Anterior cingulate cortex (tissue), 58 donors: Measurements from ENCODE around the gene CEP192.
"Not testable (repeated sequence)": the region's sequence is repeated elsewhere in the genome, so short reads cannot be mapped to it uniquely, and the experiment has no call there.

Source experiments
- DNase-seq, 58 donors: peaks; one replicate each; lab custom pipeline; 2025; lab: John Stamatoyannopoulos, UW

The CEP192 gene

DNA sequence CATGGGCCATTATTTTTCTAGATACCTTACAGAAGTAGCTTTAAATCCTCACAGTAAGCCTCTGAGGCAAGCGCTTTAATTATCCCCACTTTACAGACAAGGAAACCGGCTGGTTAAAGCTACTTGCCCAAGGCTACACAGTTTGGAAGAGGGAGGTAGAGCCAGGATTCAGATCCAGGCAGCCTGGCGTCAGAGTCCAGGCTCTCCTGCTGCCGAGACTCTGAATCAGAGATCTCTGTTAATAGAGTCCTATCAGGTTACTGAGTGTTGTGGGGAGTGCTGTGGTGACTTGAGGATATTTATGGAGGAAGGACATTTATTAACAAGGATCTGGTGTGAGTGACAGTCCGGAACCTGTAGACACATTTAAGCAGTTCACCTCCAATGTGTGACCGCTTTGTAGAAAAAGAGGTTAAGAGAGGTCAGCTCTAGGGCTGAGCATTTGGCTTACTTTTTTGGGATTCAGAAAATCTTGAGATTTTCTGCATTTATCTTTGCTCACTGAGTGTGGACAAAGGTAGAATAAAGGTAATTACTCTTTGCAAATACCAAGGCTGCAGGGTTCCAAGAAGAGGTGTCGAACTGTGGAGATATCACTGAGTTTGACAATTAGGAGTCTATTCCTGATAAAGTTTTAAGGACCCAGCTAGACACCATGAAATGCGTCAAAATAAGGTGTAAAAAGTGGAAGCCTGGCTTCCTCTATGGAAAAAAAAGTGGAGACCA lies 1.6 kb upstream of the CEP192 start:
- DNase-seq, result no peak

DNA sequence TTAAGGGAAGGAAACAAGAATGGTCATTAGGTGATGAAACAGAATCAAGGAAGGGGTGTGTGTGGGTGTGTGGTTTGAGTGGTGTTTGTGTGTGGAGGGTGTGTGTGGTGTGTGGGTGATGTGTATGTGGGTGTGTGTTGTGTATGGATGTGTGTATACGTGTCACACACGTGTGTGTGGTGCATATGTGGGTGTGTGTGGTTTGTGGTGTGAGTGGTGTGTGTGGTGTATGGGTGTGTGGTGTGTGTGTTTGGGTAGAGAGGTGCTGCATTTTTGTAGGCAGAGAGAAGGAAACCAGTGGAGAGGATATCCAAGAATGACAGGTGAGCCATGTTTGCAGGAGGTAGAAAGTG lies 1.1 kb upstream of the CEP192 start:
- no peak for DNase-seq

DNA sequence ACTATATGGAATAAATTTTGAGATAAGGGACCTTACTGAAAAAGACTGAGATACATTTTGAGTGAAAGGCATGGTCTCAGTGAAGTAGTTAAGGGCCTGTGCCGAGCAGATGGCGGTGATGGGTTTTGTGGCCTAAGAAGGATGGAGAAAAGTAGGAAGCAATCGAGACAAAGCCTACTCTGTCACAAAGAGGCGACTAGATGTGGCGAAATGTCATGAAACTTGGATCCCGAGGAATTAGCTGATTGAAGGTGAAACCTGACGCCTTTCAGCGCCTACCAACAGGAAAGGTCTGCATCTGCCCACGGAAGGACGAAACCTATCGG lies 558 bp upstream of the CEP192 start:
- DNase-seq, result peak in 1 of 58 donors; percentile 56

DNA sequence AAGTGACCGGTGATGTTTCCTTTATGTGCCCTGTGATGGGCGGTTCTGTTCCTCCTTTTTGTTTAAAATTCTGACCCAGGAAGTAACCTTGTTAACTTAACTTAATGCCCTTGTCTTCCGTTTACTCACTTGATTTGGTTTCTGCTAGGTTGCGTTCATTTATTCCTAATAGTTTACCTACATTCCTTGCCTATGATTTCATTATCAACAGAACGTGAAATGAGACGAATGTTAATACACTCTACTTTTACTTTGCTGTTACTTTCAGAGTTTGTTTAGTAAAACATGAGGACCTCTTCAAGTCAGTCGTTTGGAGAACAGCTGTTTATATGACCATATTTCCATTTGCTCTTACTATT lies 638 bp downstream of the CEP192 start:
- no peak for DNase-seq

DNA sequence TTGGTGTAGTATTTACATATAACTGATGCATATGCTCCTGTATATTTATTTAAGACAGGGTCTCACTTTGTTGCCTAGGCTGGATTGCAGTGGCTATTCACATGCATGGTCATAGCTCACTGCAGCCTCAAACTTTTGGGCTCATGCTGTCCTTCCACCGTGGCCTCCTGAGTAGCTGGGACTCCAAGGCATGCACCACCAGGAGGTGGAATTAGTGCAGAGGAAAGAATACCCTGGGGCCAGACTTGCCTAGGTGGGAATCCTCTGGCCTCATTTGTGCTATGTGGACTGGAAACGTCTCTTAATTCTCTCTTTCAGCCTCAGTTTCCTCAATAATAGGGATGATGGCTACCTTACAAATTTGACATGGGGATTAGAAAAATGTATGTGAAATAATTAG lies 2.3 kb downstream of the CEP192 start:
- no peak for DNase-seq

DNA sequence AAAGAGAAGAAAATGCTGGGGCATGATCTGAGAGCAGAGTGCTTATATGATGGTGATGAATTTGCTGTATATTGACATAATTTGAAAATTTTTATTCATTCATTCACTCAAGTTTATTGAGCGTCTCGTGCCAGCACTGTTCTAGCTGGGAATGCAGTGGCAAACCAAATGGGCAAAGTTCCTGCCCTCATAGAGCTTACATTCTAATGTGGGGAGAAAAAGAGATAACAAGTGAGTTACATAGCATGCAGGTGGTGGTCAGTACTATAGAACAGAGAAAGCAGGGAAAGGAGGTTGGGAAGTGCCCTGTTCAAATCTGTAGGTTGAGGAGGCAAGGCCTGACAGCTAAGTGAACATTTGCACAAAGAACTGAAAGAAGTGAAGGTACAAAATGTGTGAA lies 4.3 kb downstream of the CEP192 start:
- DNase-seq, result no peak

DNA sequence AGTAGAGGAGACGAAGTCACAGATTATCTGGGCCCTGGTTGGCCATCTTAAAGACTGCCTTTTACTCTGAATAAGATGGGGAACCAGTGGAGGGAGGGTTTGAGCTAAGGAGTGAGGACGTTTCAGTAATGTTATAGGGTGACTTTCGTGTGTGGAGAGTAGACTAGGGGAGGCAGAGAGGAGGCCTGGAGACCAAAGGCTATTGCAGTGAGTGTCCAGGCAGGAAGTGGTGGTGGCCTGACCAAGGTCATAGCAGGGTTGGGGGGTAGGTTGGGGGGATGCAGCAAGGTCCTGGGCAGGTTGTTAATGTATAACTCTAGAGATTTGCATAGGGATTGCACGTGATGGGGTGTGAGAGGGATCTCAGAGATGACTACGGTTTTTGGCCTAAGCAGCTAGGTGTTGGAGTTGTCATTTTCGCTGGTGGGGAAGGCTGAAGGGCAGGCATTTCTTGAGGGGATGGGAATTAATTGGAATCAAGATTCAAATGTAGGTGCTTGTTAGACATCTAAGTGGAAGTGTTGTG lies 4.9 kb downstream of the CEP192 start:
- no peak for DNase-seq

DNA sequence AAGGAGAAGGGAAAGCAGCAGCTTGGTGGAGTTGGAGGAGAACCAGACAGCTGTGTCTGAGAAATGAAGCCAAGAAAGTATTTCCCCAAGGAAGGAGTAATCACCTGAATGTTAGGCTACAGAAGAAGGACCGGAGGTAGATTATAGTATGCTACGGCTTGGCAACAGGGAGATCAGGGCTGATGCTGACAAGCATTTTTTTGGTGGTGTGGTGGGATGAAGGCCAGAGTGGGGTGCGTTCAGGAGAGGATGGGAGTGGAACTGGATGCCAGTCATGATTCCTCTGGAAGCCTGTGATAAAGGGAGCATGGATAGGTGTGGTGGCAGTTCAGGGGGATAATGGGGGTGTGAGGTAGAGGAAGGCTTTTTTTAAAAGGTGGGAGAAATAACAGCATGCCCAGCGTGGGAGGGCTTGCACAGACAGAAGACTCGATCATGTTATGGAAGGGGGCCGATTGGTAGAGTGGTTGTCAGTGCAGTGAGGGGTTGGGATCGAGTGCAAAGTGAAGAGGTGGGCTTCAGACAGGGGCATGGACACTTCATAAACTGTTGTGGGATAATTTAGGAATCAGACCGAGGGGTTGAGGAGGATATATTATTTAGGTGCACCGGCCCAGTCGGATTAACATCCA lies 5.6 kb downstream of the CEP192 start:
- DNase-seq, result no peak

DNA sequence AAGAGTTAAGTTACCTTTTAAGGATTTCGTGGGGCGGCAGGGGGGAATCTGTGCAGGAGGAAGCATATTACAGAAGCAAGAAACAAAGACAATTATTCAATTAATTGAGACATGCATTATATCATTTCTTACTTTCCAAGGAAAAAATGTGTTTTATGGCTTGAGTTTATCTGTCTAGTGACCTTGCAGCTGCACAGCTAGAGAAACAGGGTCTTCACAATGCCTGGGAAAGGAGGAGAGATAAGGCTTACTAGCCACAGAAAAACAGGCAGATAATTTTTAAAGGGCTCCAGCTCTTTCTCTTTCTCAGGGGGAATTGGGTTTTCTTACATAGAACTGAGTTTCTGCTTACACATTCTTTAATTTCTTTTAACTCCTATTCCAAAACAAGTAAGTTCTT lies 6.2 kb downstream of the CEP192 start:
- not testable (repeated sequence) for DNase-seq

DNA sequence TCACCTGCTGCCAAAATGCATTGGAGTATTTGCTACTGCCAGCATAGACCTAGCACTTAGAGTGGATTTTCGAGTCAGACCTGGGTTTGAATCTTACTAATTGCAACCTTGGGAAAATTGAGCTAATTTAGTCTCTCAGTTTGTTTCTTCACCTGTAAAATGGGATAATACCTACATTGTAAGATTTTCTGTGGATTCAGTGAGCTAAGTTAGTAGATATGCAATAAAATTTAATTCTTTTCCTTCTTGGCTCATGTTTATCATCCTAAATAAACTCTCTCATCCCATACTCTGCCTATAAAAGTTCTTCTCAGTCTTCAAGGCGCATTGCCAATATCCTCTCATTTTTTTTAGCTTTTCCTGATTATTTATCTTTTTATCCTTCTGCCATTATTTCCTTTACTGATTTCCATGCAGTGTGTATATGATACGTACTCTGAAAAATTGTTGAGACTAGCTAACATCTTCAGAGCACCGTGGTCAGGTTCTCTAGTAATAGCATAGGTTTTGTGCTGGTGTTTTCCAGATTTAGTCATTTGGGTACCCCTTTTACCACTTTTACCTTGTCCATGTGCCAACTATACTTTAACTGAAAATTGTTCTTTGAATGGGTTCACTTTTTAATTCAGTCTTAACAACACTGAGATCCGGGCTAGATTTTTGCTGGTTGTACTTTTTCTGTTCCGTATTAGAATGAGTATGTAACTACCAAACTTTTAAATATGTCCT lies 7.3 kb downstream of the CEP192 start:
- no peak for DNase-seq

DNA sequence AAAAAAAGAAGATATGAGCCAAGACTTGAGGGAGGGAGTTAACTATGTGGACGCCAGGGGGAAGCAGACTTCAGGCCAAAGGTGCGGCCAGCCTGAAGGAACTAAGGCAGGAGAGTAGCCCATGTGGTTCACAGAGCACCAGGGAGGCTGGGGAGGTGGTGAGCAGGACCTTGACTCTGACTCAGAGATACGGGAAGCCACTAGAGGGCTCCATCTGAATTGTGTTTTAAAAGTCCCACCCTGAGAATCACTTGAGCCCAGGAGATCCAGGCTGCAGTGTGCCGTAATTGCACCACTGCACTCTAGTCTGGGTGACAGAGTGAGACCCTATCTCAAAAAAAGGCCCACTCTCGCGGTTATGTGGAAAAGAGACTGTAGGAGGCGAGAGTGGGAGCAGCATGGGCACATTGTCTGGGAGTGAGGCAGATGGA lies 12.3 kb downstream of the CEP192 start:
- DNase-seq, result peak in 1 of 58 donors; percentile 6

DNA sequence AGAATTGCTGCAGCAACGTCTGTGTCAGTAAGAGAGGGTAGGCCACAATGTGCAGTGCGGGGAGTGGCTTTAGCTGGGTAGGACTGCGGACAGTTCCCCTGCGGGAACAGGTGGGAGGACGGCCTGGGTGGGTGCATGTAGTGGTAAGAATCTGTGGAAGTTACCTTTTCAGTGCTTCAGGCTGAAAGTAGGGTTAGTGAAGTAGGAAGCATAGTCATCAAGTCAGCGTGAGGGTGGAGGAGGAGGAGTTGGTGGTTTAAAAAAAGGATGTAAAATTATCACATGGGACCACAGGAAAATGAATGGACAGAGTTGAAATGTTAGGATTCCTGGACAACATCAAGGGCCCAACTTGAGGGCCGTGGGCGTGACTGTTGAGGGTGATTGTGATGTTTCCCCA lies 13.2 kb downstream of the CEP192 start:
- DNase-seq, result no peak

DNA sequence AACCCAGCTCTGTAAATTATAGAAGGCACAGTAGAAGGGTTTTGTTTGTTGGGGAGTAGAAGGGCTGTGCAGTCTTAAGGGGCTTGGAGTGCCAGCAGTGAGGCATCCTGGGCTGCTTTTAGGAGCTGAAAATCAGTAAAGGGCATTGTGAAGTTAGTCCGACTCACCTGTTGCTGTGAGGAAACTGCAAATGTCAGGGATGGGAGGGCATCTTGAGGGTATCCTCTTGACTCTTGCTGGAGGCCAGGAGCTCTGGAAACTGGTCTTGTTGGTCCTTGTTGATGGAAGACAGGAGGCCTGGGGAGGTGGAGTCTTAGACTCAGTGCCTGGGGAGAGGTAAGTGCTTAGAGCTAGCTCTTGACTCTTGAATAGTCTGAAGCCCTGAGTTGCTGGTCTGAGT lies 14.1 kb downstream of the CEP192 start:
- no peak for DNase-seq

DNA sequence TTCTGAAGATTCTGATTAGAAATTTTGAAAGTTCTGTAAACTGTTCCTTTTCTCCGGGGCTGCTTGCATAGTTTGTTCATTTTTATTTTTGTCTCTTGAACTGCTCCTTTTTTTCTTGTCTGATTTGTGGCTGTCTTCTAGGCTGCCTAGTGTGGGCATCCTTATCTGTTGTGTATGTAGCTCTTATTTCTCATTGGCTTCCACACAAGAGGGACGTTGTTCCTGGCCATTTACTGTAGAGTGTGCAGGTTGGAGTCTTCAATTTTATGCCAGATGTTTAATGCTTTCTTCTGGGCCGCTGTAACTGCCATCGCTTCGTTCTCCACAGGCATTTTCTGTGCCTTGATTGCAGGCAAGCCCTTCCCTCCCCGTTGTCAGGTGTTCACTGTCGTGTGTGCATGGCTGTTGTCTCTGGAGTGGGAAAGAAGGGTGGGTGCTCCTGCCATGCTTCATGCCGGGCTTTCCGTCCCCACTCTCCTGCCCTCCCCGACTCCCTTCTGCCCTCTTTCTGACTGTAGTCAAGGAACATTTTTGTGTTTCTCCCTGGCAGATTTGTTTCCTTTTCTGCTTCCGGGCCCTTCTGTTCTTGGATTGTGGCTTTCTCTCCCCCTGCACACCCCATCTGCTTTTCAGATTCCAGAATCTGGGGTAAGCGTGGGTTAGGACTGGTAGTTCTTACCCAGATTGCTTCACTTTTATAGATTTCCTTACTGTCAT lies 15.5 kb downstream of the CEP192 start:
- peak in 16 of 58 donors; percentile 1 to 49 (median 16) for DNase-seq

DNA sequence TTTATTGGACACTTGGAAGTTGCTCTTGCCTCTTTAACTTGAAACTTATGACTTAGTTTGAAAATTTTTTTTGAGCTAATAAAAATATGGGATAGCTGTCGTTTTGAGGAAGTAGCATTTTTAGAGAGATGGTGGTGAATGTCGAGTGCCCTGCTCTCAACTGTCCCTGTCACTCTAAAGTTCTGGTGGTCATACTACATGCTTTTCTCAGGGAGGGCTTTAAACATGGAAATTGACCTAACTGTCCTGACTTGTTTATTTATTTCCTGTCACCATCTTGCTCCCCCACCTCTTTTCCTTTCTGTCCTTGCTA lies 16.0 kb downstream of the CEP192 start:
- no peak for DNase-seq

DNA sequence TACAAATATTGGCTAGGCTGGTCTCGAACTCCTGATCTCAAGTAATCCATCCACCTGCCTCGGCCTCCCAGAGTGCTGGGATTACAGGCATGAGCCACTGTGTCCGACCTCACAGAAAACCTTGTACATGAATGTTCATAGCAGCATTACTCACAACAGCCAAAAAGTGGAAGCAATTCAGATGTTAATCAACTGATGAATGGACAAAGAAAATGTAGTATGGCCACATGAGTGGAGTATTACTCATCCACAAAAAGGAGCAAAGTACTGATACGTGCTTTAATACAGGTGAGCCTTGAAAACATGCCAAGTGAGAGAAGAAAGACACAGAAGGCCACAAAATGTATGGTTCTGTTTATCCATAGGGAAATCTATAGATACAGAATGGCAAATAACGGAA lies 20.6 kb downstream of the CEP192 start:
- DNase-seq, result no peak

DNA sequence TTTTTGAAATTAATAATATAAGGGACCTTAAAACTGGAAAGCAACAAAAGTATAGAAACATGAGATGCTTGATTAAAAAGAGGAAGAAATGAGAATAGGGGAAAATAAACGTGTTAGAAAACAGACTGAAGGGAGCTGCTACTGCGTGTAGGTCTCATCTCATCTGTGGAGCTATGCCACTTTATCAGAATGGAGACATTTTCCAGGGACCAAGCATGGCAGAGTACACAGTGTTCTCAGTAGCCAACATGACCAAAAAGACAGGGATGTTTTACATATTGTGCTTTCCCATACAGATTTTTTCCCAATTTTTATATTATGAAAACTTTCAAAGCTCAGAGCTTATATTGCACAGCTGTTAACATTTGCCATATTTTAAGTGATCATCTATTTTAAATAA lies 23.1 kb downstream of the CEP192 start:
- DNase-seq, result no peak

DNA sequence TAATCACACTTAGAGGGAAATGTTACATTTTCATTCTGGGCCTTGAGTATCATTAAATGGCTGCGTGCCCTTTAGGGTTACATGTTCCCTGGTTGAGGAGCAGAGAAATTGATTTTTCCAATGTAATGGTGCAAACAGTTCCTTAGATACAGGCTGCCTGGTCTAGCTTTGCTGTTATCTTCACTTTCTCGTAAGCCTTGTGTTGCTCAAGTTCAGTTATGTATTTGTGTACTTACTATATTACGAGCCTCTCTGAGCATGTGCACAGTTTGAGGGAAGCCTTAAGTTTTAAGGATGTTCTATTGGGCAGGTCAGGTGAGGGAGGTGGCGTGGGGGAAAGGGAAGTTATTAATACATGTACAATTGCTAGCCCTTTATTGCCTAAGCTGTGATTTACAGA lies 23.7 kb downstream of the CEP192 start:
- DNase-seq, result no peak

DNA sequence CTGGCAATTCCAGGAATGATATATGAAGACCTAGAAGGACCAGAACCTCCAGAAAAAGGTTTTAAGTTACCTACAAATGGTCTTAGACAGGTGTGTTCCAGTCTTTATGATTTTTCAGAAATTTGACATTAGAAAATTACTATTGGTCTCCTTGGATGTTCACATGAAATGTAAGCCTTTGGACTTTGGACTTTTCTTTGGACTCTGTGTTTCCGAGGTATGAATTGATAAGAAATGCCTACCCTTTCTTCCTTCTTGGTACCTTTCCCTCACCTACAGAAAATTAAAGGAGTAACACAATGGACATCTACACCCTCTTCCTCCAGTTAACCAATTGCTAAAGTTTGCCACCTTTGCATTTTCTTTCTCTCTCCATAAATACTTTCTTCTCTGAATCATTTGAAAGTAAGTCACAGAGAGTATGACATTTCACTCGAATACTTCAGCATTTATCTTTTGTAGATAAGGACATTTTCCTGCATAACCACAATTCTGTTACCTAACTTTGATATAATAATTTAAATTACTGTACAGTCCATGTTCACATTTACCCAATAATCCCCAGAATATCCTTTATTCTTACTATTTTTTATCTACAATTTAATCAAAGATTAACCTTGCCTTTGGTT lies 26.2 kb downstream of the CEP192 start:
- DNase-seq, result no peak

DNA sequence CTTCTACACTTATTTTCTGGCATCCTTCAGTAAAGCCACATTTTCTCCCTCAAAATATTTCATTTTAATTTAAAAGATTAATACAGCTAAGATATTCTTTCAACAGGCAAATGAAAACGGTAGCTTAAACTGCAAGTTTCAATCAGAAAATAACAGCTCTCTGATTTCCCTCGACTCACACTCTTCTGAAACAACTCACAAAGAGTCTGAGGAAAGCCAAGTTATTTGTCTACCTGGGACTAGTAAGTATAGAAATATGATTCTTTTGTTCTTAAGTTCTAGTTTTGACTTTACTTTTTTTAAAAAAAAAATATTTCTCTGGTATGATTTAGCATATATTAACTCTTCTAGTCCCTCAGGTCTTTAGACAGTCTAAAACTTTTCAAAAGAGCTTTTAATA lies 27.2 kb downstream of the CEP192 start:
- DNase-seq, result no peak

DNA sequence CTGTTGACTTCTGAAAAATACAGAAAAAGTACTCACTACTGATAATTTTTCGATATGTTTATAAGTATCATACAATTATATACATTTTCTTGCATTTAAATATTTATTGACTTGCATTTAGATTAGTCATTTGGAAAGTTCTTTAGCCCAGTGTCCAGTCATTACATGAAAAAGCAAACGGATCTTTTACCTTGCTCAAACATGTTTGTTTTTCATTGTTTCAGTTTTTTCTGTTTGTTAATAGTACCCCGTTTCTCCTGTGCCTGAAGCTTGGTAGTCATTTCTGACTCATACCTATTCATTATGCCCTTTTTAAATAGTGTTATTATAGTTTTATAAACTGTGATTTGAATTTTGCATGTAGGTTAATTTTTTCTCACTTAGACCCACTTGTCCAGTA lies 28.1 kb downstream of the CEP192 start:
- DNase-seq, result no peak
